Brain microvascular endothelial cell (primary cell): ENCODE data around the gene CA9.

Experiments used
- DNase-seq: peaks from one replicate; pipeline ENCODE4 v3.0.0-alpha.2; 2020
- H3K27ac ChIP-seq: fragments of 250-450 bp; sonication (Bioruptor Pico); 2 replicates; pipeline ENCODE4 v1.5.1; 2020; ENCODE audit warnings: mild to moderate bottlenecking, moderate library complexity
- H3K27me3 ChIP-seq: fragments of 250-450 bp; sonication (Bioruptor Pico); replicated peaks from 2 replicates; pipeline ENCODE4 v1.5.1; 2020; ENCODE audit warnings: mild to moderate bottlenecking
- H3K36me3 ChIP-seq: fragments of 250-450 bp; sonication (Bioruptor Pico); replicated peaks from 2 replicates; pipeline ENCODE4 v1.5.1; 2020; ENCODE audit warnings: mild to moderate bottlenecking
- H3K4me3 ChIP-seq: 2 replicates; pipeline ENCODE4 v1.5.1; 2011; ENCODE audit warnings: low read depth, mild to moderate bottlenecking, control low read depth, low read length, moderate library complexity
- in situ Hi-C: cut with HindIII; loops from 2 replicates; pipeline ENCODE4 v1.10.0; 2017; ENCODE audit warnings: low sequenced_read_pairs, low pct_ligation_motif_present
- TF ChIP-seq, protein P1 (sequence below): IDR thresholded peaks from 2 replicates; pipeline ENCODE4 v1.5.1; 2011; ENCODE audit warnings: low read depth, mild to moderate bottlenecking, moderate library complexity, low read length, control low read depth, inconsistent platforms; ENCODE audit errors: missing control alignments

The CA9 gene

DNA sequence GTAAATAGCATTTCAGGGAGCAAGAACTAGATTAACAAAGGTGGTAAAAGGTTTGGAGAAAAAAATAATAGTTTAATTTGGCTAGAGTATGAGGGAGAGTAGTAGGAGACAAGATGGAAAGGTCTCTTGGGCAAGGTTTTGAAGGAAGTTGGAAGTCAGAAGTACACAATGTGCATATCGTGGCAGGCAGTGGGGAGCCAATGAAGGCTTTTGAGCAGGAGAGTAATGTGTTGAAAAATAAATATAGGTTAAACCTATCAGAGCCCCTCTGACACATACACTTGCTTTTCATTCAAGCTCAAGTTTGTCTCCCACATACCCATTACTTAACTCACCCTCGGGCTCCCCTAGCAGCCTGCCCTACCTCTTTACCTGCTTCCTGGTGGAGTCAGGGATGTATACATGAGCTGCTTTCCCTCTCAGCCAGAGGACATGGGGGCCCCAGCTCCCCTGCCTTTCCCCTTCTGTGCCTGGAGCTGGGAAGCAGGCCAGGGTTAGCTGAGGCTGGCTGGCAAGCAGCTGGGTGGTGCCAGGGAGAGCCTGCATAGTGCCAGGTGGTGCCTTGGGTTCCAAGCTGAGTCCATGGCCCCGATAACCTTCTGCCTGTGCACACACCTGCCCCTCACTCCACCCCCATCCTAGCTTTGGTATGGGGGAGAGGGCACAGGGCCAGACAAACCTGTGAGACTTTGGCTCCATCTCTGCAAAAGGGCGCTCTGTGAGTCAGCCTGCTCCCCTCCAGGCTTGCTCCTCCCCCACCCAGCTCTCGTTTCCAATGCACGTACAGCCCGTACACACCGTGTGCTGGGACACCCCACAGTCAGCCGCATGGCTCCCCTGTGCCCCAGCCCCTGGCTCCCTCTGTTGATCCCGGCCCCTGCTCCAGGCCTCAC is at the start of gene CA9:
CA9 (plus strand) TSS at position 797 of the 893 bp plus-strand sequence; CDS start at position 829, 32 bp downstream.
- no peaks in the 10 kb centered on the region for H3K36me3 ChIP-seq
- no peak for DNase-seq
- TF ChIP-seq, protein P1, sequence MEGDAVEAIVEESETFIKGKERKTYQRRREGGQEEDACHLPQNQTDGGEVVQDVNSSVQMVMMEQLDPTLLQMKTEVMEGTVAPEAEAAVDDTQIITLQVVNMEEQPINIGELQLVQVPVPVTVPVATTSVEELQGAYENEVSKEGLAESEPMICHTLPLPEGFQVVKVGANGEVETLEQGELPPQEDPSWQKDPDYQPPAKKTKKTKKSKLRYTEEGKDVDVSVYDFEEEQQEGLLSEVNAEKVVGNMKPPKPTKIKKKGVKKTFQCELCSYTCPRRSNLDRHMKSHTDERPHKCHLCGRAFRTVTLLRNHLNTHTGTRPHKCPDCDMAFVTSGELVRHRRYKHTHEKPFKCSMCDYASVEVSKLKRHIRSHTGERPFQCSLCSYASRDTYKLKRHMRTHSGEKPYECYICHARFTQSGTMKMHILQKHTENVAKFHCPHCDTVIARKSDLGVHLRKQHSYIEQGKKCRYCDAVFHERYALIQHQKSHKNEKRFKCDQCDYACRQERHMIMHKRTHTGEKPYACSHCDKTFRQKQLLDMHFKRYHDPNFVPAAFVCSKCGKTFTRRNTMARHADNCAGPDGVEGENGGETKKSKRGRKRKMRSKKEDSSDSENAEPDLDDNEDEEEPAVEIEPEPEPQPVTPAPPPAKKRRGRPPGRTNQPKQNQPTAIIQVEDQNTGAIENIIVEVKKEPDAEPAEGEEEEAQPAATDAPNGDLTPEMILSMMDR, result no peak
- no peak within 1 kb of the TSS for H3K27ac ChIP-seq
- in situ Hi-C loops, result no loop called here
- no peak within 1 kb of the TSS for H3K4me3 ChIP-seq
- H3K27me3 ChIP-seq, result no peaks in the 10 kb centered on the region

DNA sequence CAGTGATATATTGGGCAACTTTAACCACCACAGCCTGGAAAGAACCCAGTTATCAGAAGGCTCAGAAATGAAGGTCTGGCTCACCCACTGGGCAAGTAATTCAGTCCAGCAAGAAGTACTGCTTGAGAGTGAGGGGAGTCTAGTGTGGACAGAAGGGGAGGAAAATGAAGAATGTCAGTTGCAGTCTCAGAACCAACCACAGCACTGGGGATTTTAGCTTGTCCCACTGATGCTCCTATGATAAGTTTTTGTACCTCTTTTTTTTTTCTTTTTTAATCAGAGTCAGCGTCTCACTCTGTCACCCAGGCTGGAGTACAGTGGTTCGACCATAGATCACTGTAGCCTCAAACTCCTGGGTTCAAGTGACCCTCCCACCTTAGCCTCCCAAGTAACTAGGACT is 46.2 kb upstream of the CA9 start:
- in situ Hi-C loops, result no loop called here
- H3K36me3 ChIP-seq, result no peaks in the 10 kb centered on the region
- no peak overlapping the region for H3K4me3 ChIP-seq
- H3K27me3 ChIP-seq, result no peaks in the 10 kb centered on the region
- no peak for DNase-seq
- TF ChIP-seq, protein P1, result no peak
- no peak overlapping the region for H3K27ac ChIP-seq

DNA sequence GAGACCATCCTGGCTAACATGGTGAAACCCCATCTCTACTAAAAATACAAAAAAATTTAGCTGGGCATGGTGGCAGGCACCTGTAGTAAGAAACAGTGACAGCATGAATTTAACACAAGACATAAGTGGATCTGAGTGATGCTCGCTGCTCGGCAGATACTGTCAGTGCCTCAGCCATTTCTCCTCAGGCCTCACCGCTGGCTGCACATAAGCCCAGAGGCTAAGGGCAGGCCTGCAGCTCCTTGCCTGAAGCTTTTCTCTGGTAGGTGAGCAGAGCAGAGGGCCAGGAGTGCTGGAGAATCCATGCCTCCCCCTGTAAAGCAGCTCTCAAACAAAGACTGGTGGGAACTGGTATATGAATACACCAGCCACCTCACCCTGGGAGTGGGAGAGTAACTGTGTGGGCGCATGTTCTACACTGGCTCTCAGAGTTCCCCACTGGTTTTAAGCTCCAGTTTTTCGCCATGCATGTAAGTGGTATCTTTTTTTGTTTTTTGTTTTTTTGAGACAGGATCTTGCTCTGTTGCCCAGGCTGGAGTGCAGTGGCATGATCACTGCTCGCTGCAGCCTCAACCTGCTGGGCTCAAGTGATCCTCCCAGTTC is 45.2 kb upstream of the CA9 start:
- H3K36me3 ChIP-seq, result no peaks in the 10 kb centered on the region
- no peak for DNase-seq
- H3K4me3 ChIP-seq, result no peak overlapping the region
- in situ Hi-C loops, result no loop called here
- H3K27ac ChIP-seq, result no peak overlapping the region
- TF ChIP-seq, protein P1, result no peak
- no peaks in the 10 kb centered on the region for H3K27me3 ChIP-seq

- TF ChIP-seq, protein P1, result no peak
- Histone ChIP-seq H3K36me3 (no peaks in the 10 kb centered on the region), H3K4me3 (no peak overlapping the region), H3K27ac (no peak overlapping the region), H3K27me3 (no peaks in the 10 kb centered on the region)
- in situ Hi-C loops, result no loop called here
- no peak for DNase-seq
These were observed 44.1 kb upstream of the CA9 start for GRCh38 chr9:35629597-35629996.

GRCh38 chr9:35635730-35636129 is 38.0 kb upstream of the CA9 start:
- H3K4me3 ChIP-seq, result no peak overlapping the region
- in situ Hi-C loops, result no loop called here
- no peak for DNase-seq
- H3K27ac ChIP-seq, result no peak overlapping the region
- no peaks in the 10 kb centered on the region for H3K27me3 ChIP-seq
- TF ChIP-seq, protein P1, result no peak
- no peaks in the 10 kb centered on the region for H3K36me3 ChIP-seq
